Upper lobe of right lung (tissue), 1 donor: ENCODE results near the gene CPT2. TPM values are rescaled to one million over a fixed set of nuclear protein-coding genes. Genes with fewer than 3 reads are reported as not detected.

Experiments
- ATAC-seq: fragments of 200-7000 bp; cut with Tn5 transposase; one replicate; pipeline ENCODE4 v1.9.1; 2020; ENCODE audit warnings: mild to moderate bottlenecking, moderate library complexity
- DNase-seq: peaks from one replicate; pipeline ENCODE4 v3.0.0-alpha.2; 2020
- H3K27ac ChIP-seq: fragments of 200-600 bp; one replicate; pipeline ENCODE4 v1.8.0; 2022
- H3K27me3 ChIP-seq: fragments of 200-600 bp; one replicate; pipeline ENCODE4 v1.8.0; 2022; ENCODE audit warnings: mild to moderate bottlenecking
- H3K36me3 ChIP-seq: fragments of 200-600 bp; one replicate; pipeline ENCODE4 v1.8.0; 2022
- H3K4me1 ChIP-seq: fragments of 200-600 bp; one replicate; pipeline ENCODE4 v1.8.0; 2022
- H3K4me3 ChIP-seq: fragments of 200-600 bp; one replicate; pipeline ENCODE4 v1.8.0; 2022; ENCODE audit warnings: mild to moderate bottlenecking
- H3K9me3 ChIP-seq: fragments of 200-600 bp; one replicate; pipeline ENCODE4 v1.8.0; 2022
- CTCF ChIP-seq: fragments of 200-600 bp; IDR thresholded peaks from one replicate; pipeline ENCODE4 v1.8.0; 2022; ENCODE audit warnings: antibody characterized with exemption
- intact Hi-C: fragments of 100-400 bp; cut with DNase I; formaldehyde crosslinking; loops from one replicate; pipeline ENCODE4 v1.11.0; 2022
- total RNA-seq: library from RNA; stranded (reverse); fragmentation: NEBNext Ultra II Directional; extraction: Animal tissue kit (Norgen Biotek cat#: 25700); gene quantifications from one replicate; pipeline ENCODE4 v1.2.1, GENCODE V29; 2021
- donor health status: DM: no; HTN: yes; CAD: no; lungs with severe emphysema.

CPT2 gene
- total RNA-seq, 1 donor from 2014 or later, result 24.1 TPM

- no peaks in the 10 kb centered on the region for H3K27me3 ChIP-seq
- H3K4me3 ChIP-seq, result no peak overlapping the region
- intact Hi-C loops, result no loop called here
- no peak for DNase-seq
- H3K9me3 ChIP-seq, result no peaks in the 10 kb centered on the region
- H3K27ac ChIP-seq, result no peak overlapping the region
- no peak for TF ChIP-seq CTCF
- ATAC-seq, result no peak
- peaks cover 5% of the 10 kb centered on the region for H3K4me1 ChIP-seq
- H3K36me3 ChIP-seq, result no peaks in the 10 kb centered on the region
Measured at GRCh38 chr1:53242381-53242780, 45.8 kb downstream of the CPT2 start.

- Histone ChIP-seq H3K9me3 (no peaks in the 10 kb centered on the region), H3K4me3 (no peak overlapping the region), H3K4me1 (no peaks in the 10 kb centered on the region), H3K27ac (no peak overlapping the region), H3K36me3 (no peaks in the 10 kb centered on the region), H3K27me3 (no peaks in the 10 kb centered on the region)
- ATAC-seq, result no peak
- intact Hi-C loops, result no loop called here
- no peak for TF ChIP-seq CTCF
- DNase-seq, result no peak
Measured at GRCh38 chr1:53244141-53244540, 47.5 kb downstream of the CPT2 start.

GRCh38 chr1:53246261-53247134 is 49.9 kb downstream of the CPT2 start:
- no peak for DNase-seq
- Histone ChIP-seq H3K27me3 (no peaks in the 10 kb centered on the region), H3K27ac (no peak overlapping the region), H3K36me3 (no peaks in the 10 kb centered on the region), H3K4me3 (no peak overlapping the region), H3K4me1 (no peaks in the 10 kb centered on the region), H3K9me3 (no peaks in the 10 kb centered on the region)
- no peak for TF ChIP-seq CTCF
- ATAC-seq, result no peak
- intact Hi-C loops, result no loop called here

DNA sequence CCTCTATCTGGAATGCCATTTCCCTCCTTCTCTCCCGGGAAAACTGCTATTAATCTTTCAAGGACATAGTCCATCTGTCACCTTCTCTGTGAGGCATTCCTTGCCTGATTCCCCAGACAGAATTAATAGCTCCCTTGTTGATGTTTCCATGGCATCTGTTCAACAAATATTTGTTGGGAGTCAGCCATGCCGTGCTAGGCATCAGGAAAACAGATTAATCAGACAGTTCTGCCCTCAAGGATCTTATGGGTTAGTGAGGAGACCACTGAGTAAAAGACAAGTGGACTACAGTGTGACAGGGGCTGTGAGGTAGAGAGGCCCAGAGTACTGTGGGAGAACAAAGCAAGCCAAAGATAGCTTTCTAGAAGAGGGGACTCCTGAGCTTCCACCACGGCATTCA is 53.1 kb downstream of the CPT2 start:
- no peak for TF ChIP-seq CTCF
- no peak overlapping the region for H3K4me3 ChIP-seq
- ATAC-seq (no peak), DNase-seq (no peak)
- no peaks in the 10 kb centered on the region for H3K9me3 ChIP-seq
- H3K36me3 ChIP-seq, result no peaks in the 10 kb centered on the region
- H3K27ac ChIP-seq, result no peak overlapping the region
- H3K4me1 ChIP-seq, result no peaks in the 10 kb centered on the region
- no peaks in the 10 kb centered on the region for H3K27me3 ChIP-seq
- intact Hi-C loops, result no loop called here

GRCh38 chr1:53250325-53250724 is 53.7 kb downstream of the CPT2 start:
- no peak for ATAC-seq

More at GRCh38 chr1:53250325-53250724, 53.7 kb downstream of the CPT2 start:
- no peak for DNase-seq
- no peak overlapping the region for H3K4me3 ChIP-seq
- no peaks in the 10 kb centered on the region for H3K4me1 ChIP-seq
- H3K9me3 ChIP-seq, result no peaks in the 10 kb centered on the region
- intact Hi-C loops, result no loop called here
- H3K27ac ChIP-seq, result no peak overlapping the region
- H3K36me3 ChIP-seq, result no peaks in the 10 kb centered on the region
- TF ChIP-seq CTCF, result no peak
- H3K27me3 ChIP-seq, result no peaks in the 10 kb centered on the region
